GM21723 (cell line): ENCODE results near the gene MRGPRE.

Experiments used
- ATAC-seq: cut with Tn5 transposase; IDR thresholded peaks from one replicate; pipeline ENCODE4 v1.9.1; 2021; ENCODE audit warnings: mild to moderate bottlenecking, moderate library complexity; ENCODE audit not compliant: unreplicated experiment

The MRGPRE gene

GRCh38 chr11:3197044-3197695, 35.0 kb downstream of the MRGPRE start:
- no peak for ATAC-seq

GRCh38 chr11:3196161-3197043, 35.8 kb downstream of the MRGPRE start:
- ATAC-seq: no peak

GRCh38 chr11:3195251-3196160, 36.7 kb downstream of the MRGPRE start:
- no peak for ATAC-seq

- ATAC-seq: no peak
Measured at GRCh38 chr11:3194016-3194816, 38.0 kb downstream of the MRGPRE start.

GRCh38 chr11:3193373-3194015, 38.7 kb downstream of the MRGPRE start:
- no peak for ATAC-seq

- no peak for ATAC-seq
Measured at GRCh38 chr11:3192511-3193372, 39.5 kb downstream of the MRGPRE start.

- no peak for ATAC-seq
Measured at GRCh38 chr11:3191586-3192324, 40.5 kb downstream of the MRGPRE start.

- no peak for ATAC-seq
Measured at GRCh38 chr11:3190600-3190999, 41.6 kb downstream of the MRGPRE start.

- no peak for ATAC-seq
Measured at GRCh38 chr11:3189886-3190583, 42.2 kb downstream of the MRGPRE start.

- no peak for ATAC-seq
Measured at GRCh38 chr11:3189196-3189843, 42.9 kb downstream of the MRGPRE start.

GRCh38 chr11:3188496-3189195, 43.6 kb downstream of the MRGPRE start:
- no peak for ATAC-seq

GRCh38 chr11:3186166-3186953, 45.9 kb downstream of the MRGPRE start:
- ATAC-seq: no peak

- no peak for ATAC-seq
Measured at GRCh38 chr11:3184732-3185347, 47.4 kb downstream of the MRGPRE start.

- no peak for ATAC-seq
Measured at GRCh38 chr11:3183523-3183922, 48.7 kb downstream of the MRGPRE start.

GRCh38 chr11:3182462-3182852, 49.8 kb downstream of the MRGPRE start:
- ATAC-seq: no peak
